Neuronal stem cell (in vitro differentiated cells): Measurements from ENCODE around the gene FBXW5.
A peak's percentile ranks its signal among the peaks of the same experiment; 100 is the strongest.

ENCODE experiments used
- DNase-seq: peaks from one replicate; pipeline ENCODE4 v3.0.0-alpha.2; 2013; ENCODE audit warnings: low spot score
- H2AFZ ChIP-seq: one replicate; pipeline ENCODE4 v1.6.1; 2013; ENCODE audit warnings: mild to moderate bottlenecking, low read length, inconsistent platforms
- H2AK5ac ChIP-seq: 2 replicates; pipeline ENCODE4 v1.6.1; 2013; ENCODE audit warnings: low read depth, mild to moderate bottlenecking, inconsistent platforms, low read length, moderate library complexity, mixed read lengths
- H2BK120ac ChIP-seq: 2 replicates; pipeline ENCODE4 v1.6.1; 2013; ENCODE audit warnings: low read depth, mild to moderate bottlenecking, inconsistent platforms, low read length, moderate library complexity, mixed read lengths
- H2BK12ac ChIP-seq: one replicate; pipeline ENCODE4 v1.6.1; 2013; ENCODE audit warnings: low read length, inconsistent platforms
- H2BK15ac ChIP-seq: 2 replicates; pipeline ENCODE4 v1.6.1; 2013; ENCODE audit warnings: mild to moderate bottlenecking, low read length, inconsistent platforms, mixed read lengths
- H2BK5ac ChIP-seq: one replicate; pipeline ENCODE4 v1.6.1; 2013; ENCODE audit warnings: inconsistent platforms, mild to moderate bottlenecking, low read length, moderate library complexity
- H3K14ac ChIP-seq: one replicate; pipeline ENCODE4 v1.6.1; 2013; ENCODE audit warnings: low read length, inconsistent platforms
- H3K18ac ChIP-seq: 2 replicates; pipeline ENCODE4 v1.6.1; 2013; ENCODE audit warnings: low read length, inconsistent platforms
- H3K23ac ChIP-seq: 2 replicates; pipeline ENCODE4 v1.6.1; 2013; ENCODE audit warnings: low read depth, mild to moderate bottlenecking, mixed read lengths, low read length, inconsistent platforms; ENCODE audit not compliant: poor library complexity
- H3K27ac ChIP-seq: replicated peaks from 3 replicates; pipeline ENCODE4 v1.5.1; 2013; ENCODE audit warnings: low read length, inconsistent platforms
- H3K27me3 ChIP-seq, 3 experiments: 2 replicates each; pipeline ENCODE4 v1.6.1; 2013; ENCODE audit warnings: low read length in 3 of 3, mild to moderate bottlenecking in 2 of 3, inconsistent platforms in 1 of 3, low read depth in 1 of 3, mixed read lengths in 1 of 3, moderate library complexity in 1 of 3; ENCODE audit not compliant: control insufficient read depth in 3 of 3, insufficient read depth in 3 of 3
- H3K36me3 ChIP-seq, 2 donors: replicated peaks in 1 of 2; 2 replicates each; pipeline ENCODE4 v1.6.1; 2013; ENCODE audit warnings: low read length in 2 of 2; ENCODE audit not compliant: control insufficient read depth in 2 of 2, insufficient read depth in 2 of 2
- H3K4ac ChIP-seq: 2 replicates; pipeline ENCODE4 v1.6.1; 2013; ENCODE audit warnings: inconsistent platforms, mild to moderate bottlenecking, low read length, moderate library complexity
- H3K4me1 ChIP-seq, 2 donors: 1 replicate in 1 of 2; 2 replicates in 1 of 2; pipeline ENCODE4 v1.6.1; 2013; ENCODE audit warnings: low read length in 2 of 2, low read depth in 1 of 2; ENCODE audit not compliant: control insufficient read depth in 2 of 2, insufficient read depth in 1 of 2
- H3K4me2 ChIP-seq: one replicate; pipeline ENCODE4 v1.6.1; 2013; ENCODE audit warnings: mild to moderate bottlenecking, low read length, inconsistent platforms; ENCODE audit not compliant: insufficient read depth, poor library complexity, severe bottlenecking
- H3K4me3 ChIP-seq, 2 donors: 2 replicates each; pipeline ENCODE4 v1.5.1; 2013; ENCODE audit warnings: low read length in 2 of 2, mild to moderate bottlenecking in 2 of 2, inconsistent platforms in 1 of 2, moderate library complexity in 1 of 2
- H3K79me1 ChIP-seq: one replicate; pipeline ENCODE4 v1.6.1; 2013; ENCODE audit warnings: low read depth, mild to moderate bottlenecking, inconsistent platforms, low read length, moderate library complexity
- H3K9ac ChIP-seq: one replicate; pipeline ENCODE4 v1.6.1; 2013; ENCODE audit warnings: mild to moderate bottlenecking, low read depth, low read length, inconsistent platforms; ENCODE audit not compliant: poor library complexity
- H3K9me3 ChIP-seq, 2 donors: replicated peaks in 1 of 2; 2 replicates each; pipeline versions ENCODE3 to v1.6.1; 2013; ENCODE audit warnings: low read length in 2 of 2, mild to moderate bottlenecking in 2 of 2, inconsistent platforms in 1 of 2, low read depth in 1 of 2, mixed read lengths in 1 of 2, moderate library complexity in 1 of 2; ENCODE audit not compliant: control insufficient read depth in 2 of 2, insufficient read depth in 1 of 2
- H4K8ac ChIP-seq: one replicate; pipeline ENCODE4 v1.6.1; 2013; ENCODE audit warnings: low read depth, mild to moderate bottlenecking, inconsistent platforms, low read length, moderate library complexity
- H4K91ac ChIP-seq: one replicate; pipeline ENCODE4 v1.6.1; 2013; ENCODE audit warnings: low read length, low read depth, mild to moderate bottlenecking, inconsistent platforms; ENCODE audit not compliant: poor library complexity
- WGBS, 2 donors: extraction: QIAGEN DNeasy Blood & Tissue Kit; methylation state at CpG; one replicate each; pipeline ENCODE4 v1.1.7; 2013; ENCODE audit warnings: missing lambda C conversion rate in 2 of 2, mixed read lengths in 1 of 2; ENCODE audit not compliant: insufficient read length in 2 of 2, insufficient replicate concordance in 1 of 2; ENCODE audit errors: extremely low coverage in 2 of 2; 5-methylcytosine and 5-hydroxymethylcytosine counted together

Gene FBXW5

GRCh38 chr9:136942881-136943230, 1.7 kb downstream of the FBXW5 start:
- H3K79me1 ChIP-seq: peaks cover 21% of the 10 kb centered on the region
- H3K9me3 ChIP-seq: peaks cover 0 to 2% of the 10 kb centered on the region in 2 donors
- H3K4ac ChIP-seq: no peak overlapping the region
- no peaks in the 10 kb centered on the region for H3K27me3 ChIP-seq
- peak overlapping the region; percentile 92 for H4K8ac ChIP-seq
- no peak overlapping the region for H3K18ac ChIP-seq
- no peak overlapping the region for H3K27ac ChIP-seq
- H3K4me1 ChIP-seq: peaks cover 8% of the 10 kb centered on the region in 2 donors
- no peak overlapping the region for H4K91ac ChIP-seq
- DNase-seq: no peak
- H2BK15ac ChIP-seq: no peak overlapping the region
- H3K4me3 ChIP-seq: peak overlapping the region in 1 of 2 donors; percentile 92
- H3K36me3 ChIP-seq: peaks cover 37 to 47% of the 10 kb centered on the region in 2 donors
- peak overlapping the region; percentile 75 for H2BK5ac ChIP-seq
- peak overlapping the region; percentile 37 for H2AK5ac ChIP-seq
- H2AFZ ChIP-seq: no peak overlapping the region
- H3K23ac ChIP-seq: peak overlapping the region; percentile 97
- no peak overlapping the region for H3K4me2 ChIP-seq
- H3K9ac ChIP-seq: peak overlapping the region; percentile 70
- no peak overlapping the region for H2BK12ac ChIP-seq
- no peak overlapping the region for H2BK120ac ChIP-seq
- H3K14ac ChIP-seq: no peak overlapping the region
- no CpG with 5 or more reads among the region's 16 CpGs for WGBS, 2 donors

DNA sequence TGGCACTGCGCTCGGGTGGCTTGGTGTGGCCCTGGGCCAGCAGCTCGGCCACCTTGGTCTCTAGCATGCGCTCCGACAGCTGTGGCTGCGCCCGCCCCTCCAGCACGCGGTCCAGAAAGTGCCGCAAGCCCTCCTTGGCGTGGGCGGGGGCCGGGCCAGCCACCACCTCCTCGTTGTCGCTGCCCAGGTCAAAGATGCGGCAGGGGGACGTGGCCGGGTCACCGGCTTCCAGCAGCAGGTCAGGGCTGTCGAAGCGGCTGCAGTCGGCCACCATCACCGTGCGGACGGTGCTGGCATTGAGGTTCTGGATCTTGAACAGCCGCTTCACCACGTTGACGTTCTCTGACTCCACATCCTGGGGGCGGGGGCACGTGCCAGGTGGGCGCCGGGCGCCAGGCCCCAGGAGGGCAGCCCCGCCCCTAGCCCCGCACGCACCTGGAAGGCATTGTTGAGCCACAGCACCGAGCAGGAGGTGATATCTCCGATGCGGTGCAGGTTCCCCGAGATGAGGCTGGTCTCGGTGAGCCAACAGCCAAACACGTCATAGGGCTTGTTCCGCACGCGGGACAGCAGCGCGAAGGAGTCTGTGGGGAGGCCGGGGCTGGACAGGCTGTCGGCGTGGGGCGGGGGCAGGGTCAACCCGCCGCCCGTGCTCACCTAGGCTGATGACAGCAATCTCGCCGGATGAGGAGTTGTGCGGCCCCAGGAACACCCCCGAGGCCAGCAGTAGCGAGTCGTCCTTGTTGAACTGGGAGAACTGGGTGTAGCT, 2.2 kb downstream of the FBXW5 start:
- peaks cover 8% of the 10 kb centered on the region in 2 donors for H3K4me1 ChIP-seq
- peak overlapping the region; percentile 92 for H4K8ac ChIP-seq
- no peak overlapping the region for H3K4ac ChIP-seq
- H3K9me3 ChIP-seq: peaks cover 0 to 3% of the 10 kb centered on the region in 2 donors
- no peak overlapping the region for H3K27ac ChIP-seq
- peak overlapping the region in 1 of 2 donors; percentile 92 for H3K4me3 ChIP-seq
- H2BK15ac ChIP-seq: no peak overlapping the region
- H3K14ac ChIP-seq: no peak overlapping the region
- H2AFZ ChIP-seq: no peak overlapping the region
- H3K18ac ChIP-seq: no peak overlapping the region
- no peak overlapping the region for H2BK12ac ChIP-seq
- no peak for DNase-seq
- peaks cover 26% of the 10 kb centered on the region for H3K79me1 ChIP-seq
- no CpG with 5 or more reads among the region's 60 CpGs for WGBS, 2 donors
- peaks cover 42 to 53% of the 10 kb centered on the region in 2 donors for H3K36me3 ChIP-seq
- no peak overlapping the region for H2AK5ac ChIP-seq
- peak overlapping the region; percentile 75 for H2BK5ac ChIP-seq
- no peak overlapping the region for H4K91ac ChIP-seq
- peak overlapping the region; percentile 65 for H3K23ac ChIP-seq
- peak overlapping the region; percentile 25 for H3K4me2 ChIP-seq
- peak overlapping the region; percentile 70 for H3K9ac ChIP-seq
- no peak overlapping the region for H2BK120ac ChIP-seq
- H3K27me3 ChIP-seq: no peaks in the 10 kb centered on the region

GRCh38 chr9:136941231-136942111, 3.1 kb downstream of the FBXW5 start:
- no peak overlapping the region for H3K9ac ChIP-seq
- no peak overlapping the region for H2BK15ac ChIP-seq
- no peak overlapping the region for H3K4ac ChIP-seq
- H2BK120ac ChIP-seq: no peak overlapping the region
- peaks cover 42 to 54% of the 10 kb centered on the region in 2 donors for H3K36me3 ChIP-seq
- peaks cover 27% of the 10 kb centered on the region for H3K79me1 ChIP-seq
- H3K27ac ChIP-seq: no peak overlapping the region
- H2AFZ ChIP-seq: no peak overlapping the region
- peak overlapping the region; percentile 17 for H4K8ac ChIP-seq
- H3K4me2 ChIP-seq: no peak overlapping the region
- H3K18ac ChIP-seq: peak overlapping the region; percentile 28
- no peak overlapping the region for H2BK5ac ChIP-seq
- no CpG with 5 or more reads among the region's 55 CpGs for WGBS, 2 donors
- H2AK5ac ChIP-seq: no peak overlapping the region
- no peaks in the 10 kb centered on the region for H3K27me3 ChIP-seq
- peak overlapping the region; percentile 6 to 7 for H3K4me3 ChIP-seq
- no peak overlapping the region for H3K14ac ChIP-seq
- no peak overlapping the region for H4K91ac ChIP-seq
- DNase-seq: no peak
- peaks cover 8% of the 10 kb centered on the region in 2 donors for H3K4me1 ChIP-seq
- peaks cover 0 to 4% of the 10 kb centered on the region in 2 donors for H3K9me3 ChIP-seq
- H3K23ac ChIP-seq: peak overlapping the region; percentile 65
- H2BK12ac ChIP-seq: peak overlapping the region; percentile 14
